ENCODE measurements around the gene HCAR2.
"Not testable (repeated sequence)": the region's sequence is repeated elsewhere in the genome, so short reads cannot be mapped to it uniquely, and the experiment has no call there.

The HCAR2 gene

GRCh38 chr12:122702890-122703611 lies at the start of gene HCAR2:
Gene HCAR2 (minus strand): TSS chr12:122703357. CDS start chr12:122703283, 74 bp downstream.
- H3K27me3 ChIP-seq (ENCODE audit: control insufficient read depth in 1 of 2, insufficient read depth in 2 of 2, low read length in 2 of 2); H3K4me3 ChIP-seq (ENCODE audit: low read depth in 1 of 2, low read length in 2 of 2); H3K27ac ChIP-seq (ENCODE audit: low read depth, low read length); H3K9ac ChIP-seq (ENCODE audit: low read depth in 1 of 2, low read length in 2 of 2); H3K36me3 ChIP-seq (ENCODE audit: control insufficient read depth in 1 of 2, insufficient read depth in 2 of 2, low read length in 2 of 2); H3K4me1 ChIP-seq (ENCODE audit: control insufficient read depth in 1 of 2, insufficient read depth in 2 of 2, low read length in 2 of 2); H3K9me3 ChIP-seq (ENCODE audit: control insufficient read depth in 1 of 2, low read length in 2 of 2): not testable (repeated sequence)

GRCh38 chr12:122752464-122753318 lies 49.5 kb upstream of the HCAR2 start, which contains the start of gene DENR:
Gene DENR (plus strand): TSS chr12:122752824. CDS start chr12:122753702, 878 bp downstream.
- H3K27ac ChIP-seq (ENCODE audit: low read depth, low read length), result peak within 1 kb of the TSS; percentile 51
- no peaks in the 10 kb centered on the region for H3K27me3 ChIP-seq (ENCODE audit: control insufficient read depth in 1 of 2, insufficient read depth in 2 of 2, low read length in 2 of 2)
- H3K4me1 ChIP-seq (ENCODE audit: control insufficient read depth in 1 of 2, insufficient read depth in 2 of 2, low read length in 2 of 2), result peaks cover 10 to 15% of the 10 kb centered on the region in 2 donors
- H3K9me3 ChIP-seq (ENCODE audit: control insufficient read depth in 1 of 2, low read length in 2 of 2), result no peaks in the 10 kb centered on the region
- H3K9ac ChIP-seq (ENCODE audit: low read depth in 1 of 2, low read length in 2 of 2), result peak within 1 kb of the TSS; percentile 94 to 96
- H3K4me3 ChIP-seq (ENCODE audit: low read depth in 1 of 2, low read length in 2 of 2), result peak within 1 kb of the TSS; percentile 94 to 98
- H3K36me3 ChIP-seq (ENCODE audit: control insufficient read depth in 1 of 2, insufficient read depth in 2 of 2, low read length in 2 of 2), result peaks cover 12 to 20% of the 10 kb centered on the region in 2 donors

- not testable (repeated sequence) for H3K27ac ChIP-seq (ENCODE audit: low read depth, low read length); H3K9me3 ChIP-seq (ENCODE audit: control insufficient read depth in 1 of 2, low read length in 2 of 2); H3K9ac ChIP-seq (ENCODE audit: low read depth in 1 of 2, low read length in 2 of 2); H3K36me3 ChIP-seq (ENCODE audit: control insufficient read depth in 1 of 2, insufficient read depth in 2 of 2, low read length in 2 of 2); H3K27me3 ChIP-seq (ENCODE audit: control insufficient read depth in 1 of 2, insufficient read depth in 2 of 2, low read length in 2 of 2); H3K4me3 ChIP-seq (ENCODE audit: low read depth in 1 of 2, low read length in 2 of 2)
- peaks cover 10 to 15% of the 10 kb centered on the region in 2 donors for H3K4me1 ChIP-seq (ENCODE audit: control insufficient read depth in 1 of 2, insufficient read depth in 2 of 2, low read length in 2 of 2)
Observed at GRCh38 chr12:122750781-122751515, 47.8 kb upstream of the HCAR2 start.

GRCh38 chr12:122749569-122750332 lies 46.6 kb upstream of the HCAR2 start:
- H3K9me3 ChIP-seq (ENCODE audit: control insufficient read depth in 1 of 2, low read length in 2 of 2), result no peaks in the 10 kb centered on the region
- H3K27me3 ChIP-seq (ENCODE audit: control insufficient read depth in 1 of 2, insufficient read depth in 2 of 2, low read length in 2 of 2), result no peaks in the 10 kb centered on the region
- H3K36me3 ChIP-seq (ENCODE audit: control insufficient read depth in 1 of 2, insufficient read depth in 2 of 2, low read length in 2 of 2), result peaks cover 4 to 8% of the 10 kb centered on the region in 2 donors
- peaks cover 10 to 15% of the 10 kb centered on the region in 2 donors for H3K4me1 ChIP-seq (ENCODE audit: control insufficient read depth in 1 of 2, insufficient read depth in 2 of 2, low read length in 2 of 2)
- H3K4me3 ChIP-seq (ENCODE audit: low read depth in 1 of 2, low read length in 2 of 2), result no peak overlapping the region
- H3K27ac ChIP-seq (ENCODE audit: low read depth, low read length), result no peak overlapping the region
- no peak overlapping the region for H3K9ac ChIP-seq (ENCODE audit: low read depth in 1 of 2, low read length in 2 of 2)

- Histone ChIP-seq H3K27me3 (ENCODE audit: control insufficient read depth in 1 of 2, insufficient read depth in 2 of 2, low read length in 2 of 2) (no peaks in the 10 kb centered on the region), H3K4me3 (ENCODE audit: low read depth in 1 of 2, low read length in 2 of 2) (no peak overlapping the region), H3K4me1 (ENCODE audit: control insufficient read depth in 1 of 2, insufficient read depth in 2 of 2, low read length in 2 of 2) (peaks cover 0 to 4% of the 10 kb centered on the region in 2 donors), H3K36me3 (ENCODE audit: control insufficient read depth in 1 of 2, insufficient read depth in 2 of 2, low read length in 2 of 2) (no peaks in the 10 kb centered on the region), H3K9ac (ENCODE audit: low read depth in 1 of 2, low read length in 2 of 2) (no peak overlapping the region), H3K9me3 (ENCODE audit: control insufficient read depth in 1 of 2, low read length in 2 of 2) (no peaks in the 10 kb centered on the region), H3K27ac (ENCODE audit: low read depth, low read length) (no peak overlapping the region)
Observed at GRCh38 chr12:122747224-122748135, 44.3 kb upstream of the HCAR2 start.

- Histone ChIP-seq H3K9ac (ENCODE audit: low read depth in 1 of 2, low read length in 2 of 2) (no peak overlapping the region), H3K4me1 (ENCODE audit: control insufficient read depth in 1 of 2, insufficient read depth in 2 of 2, low read length in 2 of 2) (no peaks in the 10 kb centered on the region), H3K36me3 (ENCODE audit: control insufficient read depth in 1 of 2, insufficient read depth in 2 of 2, low read length in 2 of 2) (no peaks in the 10 kb centered on the region), H3K27me3 (ENCODE audit: control insufficient read depth in 1 of 2, insufficient read depth in 2 of 2, low read length in 2 of 2) (no peaks in the 10 kb centered on the region), H3K27ac (ENCODE audit: low read depth, low read length) (no peak overlapping the region), H3K9me3 (ENCODE audit: control insufficient read depth in 1 of 2, low read length in 2 of 2) (no peaks in the 10 kb centered on the region), H3K4me3 (ENCODE audit: low read depth in 1 of 2, low read length in 2 of 2) (no peak overlapping the region)
Observed at GRCh38 chr12:122743895-122744525, 40.9 kb upstream of the HCAR2 start.

DNA sequence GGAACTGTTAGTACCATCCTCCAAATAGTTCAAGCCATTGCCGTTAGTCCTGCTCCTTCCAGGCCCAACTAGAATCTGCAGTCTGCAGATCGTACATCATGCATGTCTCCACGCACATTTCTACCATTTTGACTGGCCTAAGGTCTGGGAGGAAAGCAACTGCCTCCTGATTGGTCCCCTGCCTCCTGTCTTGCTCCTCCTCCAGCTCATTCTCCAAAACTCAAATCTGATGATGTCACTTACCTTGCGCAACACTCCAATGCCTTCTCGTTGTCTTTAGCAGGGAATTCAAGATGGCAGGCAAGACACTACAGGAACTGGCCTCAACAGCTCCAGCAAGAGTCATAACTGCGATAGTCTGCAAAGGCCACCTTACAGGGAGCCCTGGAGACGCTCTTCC lies 37.2 kb upstream of the HCAR2 start:
- H3K9ac ChIP-seq (ENCODE audit: low read depth in 1 of 2, low read length in 2 of 2), result no peak overlapping the region
- no peaks in the 10 kb centered on the region for H3K36me3 ChIP-seq (ENCODE audit: control insufficient read depth in 1 of 2, insufficient read depth in 2 of 2, low read length in 2 of 2)
- no peaks in the 10 kb centered on the region for H3K4me1 ChIP-seq (ENCODE audit: control insufficient read depth in 1 of 2, insufficient read depth in 2 of 2, low read length in 2 of 2)
- no peak overlapping the region for H3K4me3 ChIP-seq (ENCODE audit: low read depth in 1 of 2, low read length in 2 of 2)
- no peaks in the 10 kb centered on the region for H3K27me3 ChIP-seq (ENCODE audit: control insufficient read depth in 1 of 2, insufficient read depth in 2 of 2, low read length in 2 of 2)
- H3K27ac ChIP-seq (ENCODE audit: low read depth, low read length), result no peak overlapping the region
- H3K9me3 ChIP-seq (ENCODE audit: control insufficient read depth in 1 of 2, low read length in 2 of 2), result no peaks in the 10 kb centered on the region

GRCh38 chr12:122738571-122738970 lies 35.4 kb upstream of the HCAR2 start:
- Histone ChIP-seq H3K9me3 (ENCODE audit: control insufficient read depth in 1 of 2, low read length in 2 of 2) (no peaks in the 10 kb centered on the region), H3K4me1 (ENCODE audit: control insufficient read depth in 1 of 2, insufficient read depth in 2 of 2, low read length in 2 of 2) (no peaks in the 10 kb centered on the region)

More at GRCh38 chr12:122738571-122738970, 35.4 kb upstream of the HCAR2 start:
- Histone ChIP-seq H3K36me3 (ENCODE audit: control insufficient read depth in 1 of 2, insufficient read depth in 2 of 2, low read length in 2 of 2) (no peaks in the 10 kb centered on the region), H3K9ac (ENCODE audit: low read depth in 1 of 2, low read length in 2 of 2) (no peak overlapping the region), H3K27me3 (ENCODE audit: control insufficient read depth in 1 of 2, insufficient read depth in 2 of 2, low read length in 2 of 2) (no peaks in the 10 kb centered on the region), H3K4me3 (ENCODE audit: low read depth in 1 of 2, low read length in 2 of 2) (no peak overlapping the region), H3K27ac (ENCODE audit: low read depth, low read length) (no peak overlapping the region)
